OCI-LY1 (cell line): ENCODE results near the gene HDAC1.

Experiments
- H2AFZ ChIP-seq: fragments of 200-600 bp; sonication (generic), shearing (Covaris generic); 2 replicates; pipeline ENCODE4 v1.6.0; 2014; ENCODE audit warnings: antibody characterized with exemption, mild to moderate bottlenecking, low read length
- H3F3A ChIP-seq: fragments of 200-600 bp; sonication (generic), shearing (Covaris generic); 2 replicates; pipeline ENCODE4 v1.6.0; 2014; ENCODE audit warnings: mild to moderate bottlenecking, antibody characterized with exemption, low read length, moderate library complexity; ENCODE audit not compliant: insufficient read depth
- H3K27ac ChIP-seq: fragments of 200-600 bp; sonication (generic); 2 replicates; pipeline ENCODE4 v1.5.1; 2014; ENCODE audit warnings: low read length, mixed run types, mild to moderate bottlenecking, low read depth; ENCODE audit not compliant: poor library complexity, severe bottlenecking
- H3K27me3 ChIP-seq: fragments of 200-600 bp; sonication (generic); 2 replicates; pipeline ENCODE4 v1.6.0; 2014; ENCODE audit warnings: antibody characterized with exemption, mild to moderate bottlenecking, low read length, moderate library complexity; ENCODE audit not compliant: insufficient read depth
- H3K36me3 ChIP-seq: fragments of 200-600 bp; sonication (generic); 2 replicates; pipeline ENCODE4 v1.6.1; 2014; ENCODE audit warnings: mild to moderate bottlenecking, antibody characterized with exemption, low read length, moderate library complexity, mixed read lengths; ENCODE audit not compliant: insufficient read depth
- H3K4me1 ChIP-seq: fragments of 200-600 bp; sonication (generic); 2 replicates; pipeline ENCODE4 v1.5.1; 2014; ENCODE audit warnings: mild to moderate bottlenecking, low read length, moderate library complexity; ENCODE audit not compliant: insufficient read depth, severe bottlenecking
- H3K4me2 ChIP-seq: fragments of 200-600 bp; sonication (generic), shearing (Covaris generic); 2 replicates; pipeline ENCODE4 v1.6.1; 2014; ENCODE audit warnings: low read length
- H3K4me3 ChIP-seq: fragments of 200-600 bp; sonication (generic); 2 replicates; pipeline ENCODE4 v1.5.1; 2014; ENCODE audit warnings: low read length, low read depth, mild to moderate bottlenecking, mixed read lengths; ENCODE audit not compliant: poor library complexity, severe bottlenecking
- H3K79me2 ChIP-seq: fragments of 200-600 bp; shearing (Covaris generic); 2 replicates; pipeline ENCODE4 v1.6.1; 2016; ENCODE audit warnings: mixed run types, low read length, mixed read lengths; ENCODE audit not compliant: insufficient read depth
- H3K9ac ChIP-seq: fragments of 200-600 bp; sonication (generic), shearing (Covaris generic); 2 replicates; pipeline ENCODE4 v1.6.1; 2014; ENCODE audit warnings: mild to moderate bottlenecking, low read length, mixed read lengths
- H3K9me2 ChIP-seq: fragments of 200-600 bp; sonication (generic), shearing (Covaris generic); 2 replicates; pipeline ENCODE4 v1.6.1; 2014; ENCODE audit warnings: low read depth, mild to moderate bottlenecking, low read length, mixed read lengths
- H3K9me3 ChIP-seq: fragments of 200-600 bp; shearing (Covaris generic); 2 replicates; pipeline ENCODE4 v1.6.1; 2014; ENCODE audit warnings: low read length, mixed read lengths
- H4K20me1 ChIP-seq: fragments of 200-600 bp; sonication (generic), shearing (Covaris generic); 2 replicates; pipeline ENCODE4 v1.6.0; 2016; ENCODE audit warnings: mild to moderate bottlenecking, low read length; ENCODE audit not compliant: insufficient read depth
- CTCF ChIP-seq: fragments of 200-600 bp; sonication (generic), shearing (Covaris generic); IDR thresholded peaks from 2 replicates; pipeline ENCODE4 v1.5.1; 2017; ENCODE audit warnings: mild to moderate bottlenecking, antibody characterized with exemption, low read length, moderate library complexity, mixed read lengths
- EZH2 ChIP-seq: fragments of 200-600 bp; sonication (generic), shearing (Covaris generic); IDR thresholded peaks from 2 replicates; pipeline ENCODE4 v1.8.0; 2017; ENCODE audit warnings: borderline replicate concordance, mixed run types, mild to moderate bottlenecking, antibody characterized with exemption, low read length, moderate library complexity, mixed read lengths

Gene HDAC1

GRCh38 chr1:32316903-32317277, 25.0 kb downstream of the HDAC1 start:
- Histone ChIP-seq H4K20me1 (no peaks in the 10 kb centered on the region), H3K9me2 (no peaks in the 10 kb centered on the region), H3K27ac (peak overlapping the region; percentile 94), H3K9ac (peak overlapping the region; percentile 47; the same call in 1 of the 2 replicates), H3K4me1 (peaks cover 81% of the 10 kb centered on the region), H3K9me3 (no peaks in the 10 kb centered on the region), H3K36me3 (peaks cover 61% of the 10 kb centered on the region), H3F3A (no peaks in the 10 kb centered on the region), H2AFZ (no peak overlapping the region), H3K27me3 (no peaks in the 10 kb centered on the region), H3K4me2 (peak overlapping the region; percentile 82), H3K79me2 (peaks cover 23% of the 10 kb centered on the region), H3K4me3 (peak overlapping the region; percentile 0)
- no peak for TF ChIP-seq CTCF
- TF ChIP-seq EZH2, result no peak

- H3K9me2 ChIP-seq, result no peaks in the 10 kb centered on the region
- no peak overlapping the region for H3K4me3 ChIP-seq
- H3F3A ChIP-seq, result no peaks in the 10 kb centered on the region
- H3K9me3 ChIP-seq, result no peaks in the 10 kb centered on the region
- H3K36me3 ChIP-seq, result peaks cover 71% of the 10 kb centered on the region
- no peak overlapping the region for H3K4me2 ChIP-seq
- no peak overlapping the region for H3K9ac ChIP-seq
- H3K27me3 ChIP-seq, result no peaks in the 10 kb centered on the region
- no peak overlapping the region for H2AFZ ChIP-seq
- no peaks in the 10 kb centered on the region for H4K20me1 ChIP-seq
- TF ChIP-seq CTCF, result no peak
- TF ChIP-seq EZH2, result no peak
- peaks cover 15% of the 10 kb centered on the region for H3K79me2 ChIP-seq
- peak overlapping the region; percentile 94 for H3K27ac ChIP-seq
- peaks cover 90% of the 10 kb centered on the region for H3K4me1 ChIP-seq
Observed at GRCh38 chr1:32318127-32318869, 26.4 kb downstream of the HDAC1 start.

GRCh38 chr1:32321712-32322291, 29.9 kb downstream of the HDAC1 start:
- Histone ChIP-seq H3K9ac (peak overlapping the region; percentile 35; the same call in 1 of the 2 replicates), H3K27me3 (no peaks in the 10 kb centered on the region), H3K27ac (peak overlapping the region; percentile 92), H3K9me2 (no peaks in the 10 kb centered on the region), H3K4me2 (peak overlapping the region; percentile 62; the same call in 1 of the 2 replicates), H2AFZ (no peak overlapping the region), H3K79me2 (no peaks in the 10 kb centered on the region), H3K9me3 (no peaks in the 10 kb centered on the region), H3K4me3 (no peak overlapping the region), H3F3A (0 out of 2 replicates have a peak, but pooled peaks cover 5% of the 10 kb centered on the region), H4K20me1 (no peaks in the 10 kb centered on the region), H3K36me3 (peaks cover 93% of the 10 kb centered on the region), H3K4me1 (peaks cover 58% of the 10 kb centered on the region)
- no peak for TF ChIP-seq EZH2
- TF ChIP-seq CTCF, result no peak
